ENCODE data around the gene ZBTB46. TPM values are rescaled to one million over a fixed set of nuclear protein-coding genes. Genes with fewer than 3 reads are reported as not detected.

Gene ZBTB46
- total RNA-seq, 1 experiment from 2014 or later = 10.7 TPM

GRCh38 chr20:63789836-63790571 is 41.1 kb downstream of the ZBTB46 start:
- H3K79me2 ChIP-seq (ENCODE audit: insufficient read depth, low read length) = no peaks in the 10 kb centered on the region
- BruUV-seq (replicated peaks) = no TSS peak
- no peaks in the 10 kb centered on the region for H3K9me3 ChIP-seq (ENCODE audit: control insufficient read depth in 1 of 2, insufficient read depth in 1 of 2, low read depth in 1 of 2, low read length in 2 of 2)
- ATAC-seq = no peak
- RAD21 ChIA-PET (ENCODE audit: low non-redundant PET in 1 of 2, low total read pairs in 2 of 2, uncharacterized antibody in 2 of 2, unreplicated experiment in 2 of 2) = no interaction called here
- TF ChIP-seq SRF (IDR thresholded peaks at IDR 0.05; ENCODE audit: low read depth) (no peak), CEBPB (IDR thresholded peaks at IDR 0.05; ENCODE audit: low read depth) (no peak), EGR1 (IDR thresholded peaks at IDR 0.05; ENCODE audit: low read depth) (no peak), ELF1 (IDR thresholded peaks at IDR 0.05; ENCODE audit: borderline replicate concordance, low read depth) (no peak), TCF7L2 (IDR thresholded peaks at IDR 0.05; ENCODE audit: borderline replicate concordance, extremely low read depth, insufficient read depth, insufficient read length) (no peak)
- H3K4me2 ChIP-seq (ENCODE audit: low read length) = no peak overlapping the region
- H3K9me2 ChIP-seq (ENCODE audit: insufficient read depth) = no peaks in the 10 kb centered on the region
- no peak overlapping the region for H3K9ac ChIP-seq (ENCODE audit: low read length)
- H2AFZ ChIP-seq (ENCODE audit: low read depth, low read length, poor library complexity, severe bottlenecking) = no peak overlapping the region
- no peak overlapping the region for H3K27ac ChIP-seq (ENCODE audit: low read depth, low read length)
- CTCF ChIA-PET = no interaction called here
- H4K20me1 ChIP-seq (ENCODE audit: insufficient read depth) = no peaks in the 10 kb centered on the region
- no peak overlapping the region for H3K4me3 ChIP-seq (replicated peaks in 1 of 2; ENCODE audit: low read depth in 1 of 2, low read length in 2 of 2)
- no peaks in the 10 kb centered on the region; a peak in 1 of 4 replicates for H3K4me1 ChIP-seq (ENCODE audit: control insufficient read depth in 1 of 2, insufficient read depth in 2 of 2, low read length in 2 of 2)
- POLR2A ChIA-PET = no interaction called here
- DNase-seq (ENCODE audit: low read depth, low spot score) = no peak
- intact Hi-C loops (cut with micrococcal nuclease) = loop anchor here (10.0 kb wide), 1 partner anchor 185 kb away; the partner anchor contains the start of gene SAMD10
- H3K36me3 ChIP-seq (ENCODE audit: control insufficient read depth in 1 of 2, insufficient read depth in 2 of 2, low read length in 2 of 2) = no peaks in the 10 kb centered on the region
- H3K27me3 ChIP-seq (ENCODE audit: insufficient read depth, low read length) = no peaks in the 10 kb centered on the region

- no peak overlapping the region for H3K4me2 ChIP-seq (ENCODE audit: low read length)
- peaks cover under 1% of the 10 kb centered on the region in 2 experiments; a peak in 3 of 4 replicates for H3K4me1 ChIP-seq (ENCODE audit: control insufficient read depth in 1 of 2, insufficient read depth in 2 of 2, low read length in 2 of 2)
- no peak for TF ChIP-seq SIN3A (IDR thresholded peaks at IDR 0.05; ENCODE audit: low read depth)
- TF ChIP-seq ZNF274 (IDR thresholded peaks at IDR 0.05; ENCODE audit: low read depth, low read length) = no peak
- BruUV-seq (replicated peaks) = TSS peak; percentile 19
- H3K27me3 ChIP-seq (ENCODE audit: insufficient read depth, low read length) = no peaks in the 10 kb centered on the region
- ATAC-seq (no peak), DNase-seq (ENCODE audit: low read depth, low spot score) (no peak)
- no peaks in the 10 kb centered on the region for H3K36me3 ChIP-seq (ENCODE audit: control insufficient read depth in 1 of 2, insufficient read depth in 2 of 2, low read length in 2 of 2)
- H3K27ac ChIP-seq (ENCODE audit: low read depth, low read length) = no peak overlapping the region
- no peak overlapping the region for H3K4me3 ChIP-seq (replicated peaks in 1 of 2; ENCODE audit: low read depth in 1 of 2, low read length in 2 of 2)
- ChIA-PET POLR2A (no interaction called here), RAD21 (ENCODE audit: low non-redundant PET in 1 of 2, low total read pairs in 2 of 2, uncharacterized antibody in 2 of 2, unreplicated experiment in 2 of 2) (no interaction called here), CTCF (no interaction called here)
- no peaks in the 10 kb centered on the region for H3K9me3 ChIP-seq (ENCODE audit: control insufficient read depth in 1 of 2, insufficient read depth in 1 of 2, low read depth in 1 of 2, low read length in 2 of 2)
- H4K20me1 ChIP-seq (ENCODE audit: insufficient read depth) = no peaks in the 10 kb centered on the region
- no peaks in the 10 kb centered on the region for H3K9me2 ChIP-seq (ENCODE audit: insufficient read depth)
- no peak overlapping the region for H2AFZ ChIP-seq (ENCODE audit: low read depth, low read length, poor library complexity, severe bottlenecking)
- H3K9ac ChIP-seq (ENCODE audit: low read length) = no peak overlapping the region
- intact Hi-C loops (cut with micrococcal nuclease) = loop anchor here (2.0 to 10.0 kb wide), 2 partner anchors 77 to 187 kb away; partner anchors contain the start of genes SAMD10 and TPD52L2
- H3K79me2 ChIP-seq (ENCODE audit: insufficient read depth, low read length) = no peaks in the 10 kb centered on the region
These were observed 43.3 kb downstream of the ZBTB46 start for GRCh38 chr20:63787749-63788148.

Data from HCT116 (cell line).